ENCODE measurements around the gene CDC42EP1.
A peak's percentile ranks its signal among the peaks of the same experiment; 100 is the strongest.

DNA sequence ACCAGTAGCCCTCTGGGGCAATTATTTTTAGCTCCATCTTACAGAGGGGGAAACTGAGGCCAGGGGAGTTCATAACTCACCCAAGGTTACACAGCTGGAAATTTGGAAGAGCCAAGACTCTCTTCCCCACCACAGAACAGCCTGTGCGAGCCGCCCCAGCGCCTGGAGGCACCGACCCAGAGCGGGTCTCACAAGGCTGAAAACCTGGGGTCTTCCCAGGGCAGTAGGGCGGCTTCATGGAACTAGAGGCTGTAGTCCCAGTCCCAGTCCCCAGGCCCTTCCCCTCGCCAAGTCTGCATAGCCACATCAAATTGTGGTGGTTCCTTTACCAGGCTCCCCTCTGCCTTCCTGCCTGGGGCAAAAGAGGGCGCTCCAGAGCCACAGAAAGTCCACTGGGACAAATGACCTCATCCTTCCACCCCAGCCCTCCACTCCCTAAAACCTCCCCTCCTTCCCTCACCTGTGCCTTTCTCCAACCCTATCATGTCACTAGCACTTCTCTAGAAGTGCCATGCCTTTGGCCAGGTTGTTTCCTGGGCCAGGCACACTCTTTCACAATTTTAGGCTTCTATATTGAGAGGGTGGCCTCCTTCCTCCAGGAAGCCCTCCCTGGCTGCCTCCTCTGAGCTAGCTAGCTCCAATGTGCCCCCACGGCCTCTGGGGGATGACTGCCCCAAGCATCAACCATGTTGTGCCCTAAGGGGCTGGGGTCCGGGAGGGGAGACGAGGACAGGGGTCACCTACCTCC is 15.2 kb upstream of the CDC42EP1 start:
- TF ChIP-seq, protein P1, sequence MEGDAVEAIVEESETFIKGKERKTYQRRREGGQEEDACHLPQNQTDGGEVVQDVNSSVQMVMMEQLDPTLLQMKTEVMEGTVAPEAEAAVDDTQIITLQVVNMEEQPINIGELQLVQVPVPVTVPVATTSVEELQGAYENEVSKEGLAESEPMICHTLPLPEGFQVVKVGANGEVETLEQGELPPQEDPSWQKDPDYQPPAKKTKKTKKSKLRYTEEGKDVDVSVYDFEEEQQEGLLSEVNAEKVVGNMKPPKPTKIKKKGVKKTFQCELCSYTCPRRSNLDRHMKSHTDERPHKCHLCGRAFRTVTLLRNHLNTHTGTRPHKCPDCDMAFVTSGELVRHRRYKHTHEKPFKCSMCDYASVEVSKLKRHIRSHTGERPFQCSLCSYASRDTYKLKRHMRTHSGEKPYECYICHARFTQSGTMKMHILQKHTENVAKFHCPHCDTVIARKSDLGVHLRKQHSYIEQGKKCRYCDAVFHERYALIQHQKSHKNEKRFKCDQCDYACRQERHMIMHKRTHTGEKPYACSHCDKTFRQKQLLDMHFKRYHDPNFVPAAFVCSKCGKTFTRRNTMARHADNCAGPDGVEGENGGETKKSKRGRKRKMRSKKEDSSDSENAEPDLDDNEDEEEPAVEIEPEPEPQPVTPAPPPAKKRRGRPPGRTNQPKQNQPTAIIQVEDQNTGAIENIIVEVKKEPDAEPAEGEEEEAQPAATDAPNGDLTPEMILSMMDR (IDR thresholded peaks at IDR 0.05) = peak; percentile 78 to 89 (median 86)
- no peak for TF ChIP-seq POLR2A (IDR thresholded peaks at IDR 0.05)
